GM21367 (cell line): ENCODE data around the gene LRRC8B.
"Not testable (repeated sequence)": the region's sequence is repeated elsewhere in the genome, so short reads cannot be mapped to it uniquely, and the experiment has no call there.

ENCODE experiments used
- ATAC-seq: cut with Tn5 transposase; IDR thresholded peaks from one replicate; pipeline ENCODE4 v1.9.1; 2021; ENCODE audit not compliant: unreplicated experiment

LRRC8B gene

DNA sequence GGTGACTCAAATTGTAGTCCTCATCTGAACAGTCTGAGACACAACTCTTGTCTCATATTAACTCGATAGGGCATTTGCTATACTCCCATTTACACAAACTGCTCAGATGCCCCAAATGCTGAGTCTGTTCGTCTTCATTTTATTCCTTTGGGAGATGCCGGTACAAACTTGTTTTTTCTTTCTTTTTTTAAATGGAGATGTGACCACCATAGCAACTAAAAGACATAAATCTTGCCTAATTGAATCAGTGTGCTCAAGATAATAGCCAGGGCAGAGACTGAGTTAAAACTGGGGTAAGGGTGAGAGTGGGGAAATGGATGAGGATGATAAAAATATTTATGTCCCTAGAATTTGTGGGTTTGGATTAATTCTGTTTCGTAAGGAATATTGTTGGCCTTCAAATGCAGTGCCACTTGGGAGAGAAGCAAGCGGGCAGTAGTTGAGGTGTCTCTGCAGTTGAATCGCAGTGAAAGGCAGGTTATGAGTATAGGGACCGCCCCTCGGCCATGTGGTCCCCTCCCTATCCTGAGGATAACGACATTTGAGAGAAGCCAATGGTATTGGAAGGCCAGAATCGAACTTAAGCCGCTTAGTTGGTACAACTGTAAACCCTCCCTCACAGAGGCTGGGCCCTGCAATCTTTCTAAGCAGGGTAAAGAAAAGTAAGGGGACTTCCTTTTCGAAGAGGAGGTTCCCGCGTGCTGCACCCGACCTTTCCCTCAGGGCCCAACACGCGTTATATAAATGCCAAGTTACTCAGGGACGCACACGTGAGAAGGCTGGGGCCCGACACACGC, 859 bp upstream of the LRRC8B start:
- ATAC-seq: peak; percentile 9

DNA sequence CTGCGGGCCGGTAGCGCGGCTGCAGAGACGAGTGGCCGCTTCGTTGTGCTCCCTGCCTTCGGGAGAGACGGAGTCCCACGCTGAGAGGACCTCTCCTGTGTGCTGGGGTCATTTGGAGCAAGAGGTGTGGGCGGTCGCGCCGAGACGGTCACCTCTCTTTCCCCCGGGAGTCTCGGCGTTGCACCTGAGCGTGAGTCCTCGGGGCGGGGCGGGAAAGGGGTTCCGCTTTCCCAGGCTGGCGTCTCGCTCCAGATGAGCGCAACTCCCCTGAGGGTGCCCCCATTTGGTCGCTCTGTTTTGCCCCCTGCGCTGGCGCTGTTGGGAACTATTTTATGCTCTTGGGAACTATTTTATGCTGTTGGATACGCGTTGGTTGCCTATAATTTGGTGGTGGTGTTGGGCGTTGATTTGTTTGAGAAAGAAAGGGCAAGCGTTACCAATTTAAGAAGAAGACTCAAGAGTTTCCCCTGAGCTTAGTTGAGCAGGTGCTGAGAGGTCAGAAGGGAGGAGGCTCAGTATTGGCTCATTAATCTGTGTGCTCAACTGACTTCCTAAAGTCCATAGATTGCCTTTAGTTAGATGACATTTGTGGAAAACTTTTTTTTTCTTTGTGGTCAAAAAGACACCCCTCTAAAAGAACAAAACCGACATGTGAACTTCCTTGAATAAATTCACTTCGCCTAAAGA, 683 bp downstream of the LRRC8B start:
- ATAC-seq: peak; percentile 18

GRCh38 chr1:89527256-89527655, 2.6 kb downstream of the LRRC8B start:
- no peak for ATAC-seq

DNA sequence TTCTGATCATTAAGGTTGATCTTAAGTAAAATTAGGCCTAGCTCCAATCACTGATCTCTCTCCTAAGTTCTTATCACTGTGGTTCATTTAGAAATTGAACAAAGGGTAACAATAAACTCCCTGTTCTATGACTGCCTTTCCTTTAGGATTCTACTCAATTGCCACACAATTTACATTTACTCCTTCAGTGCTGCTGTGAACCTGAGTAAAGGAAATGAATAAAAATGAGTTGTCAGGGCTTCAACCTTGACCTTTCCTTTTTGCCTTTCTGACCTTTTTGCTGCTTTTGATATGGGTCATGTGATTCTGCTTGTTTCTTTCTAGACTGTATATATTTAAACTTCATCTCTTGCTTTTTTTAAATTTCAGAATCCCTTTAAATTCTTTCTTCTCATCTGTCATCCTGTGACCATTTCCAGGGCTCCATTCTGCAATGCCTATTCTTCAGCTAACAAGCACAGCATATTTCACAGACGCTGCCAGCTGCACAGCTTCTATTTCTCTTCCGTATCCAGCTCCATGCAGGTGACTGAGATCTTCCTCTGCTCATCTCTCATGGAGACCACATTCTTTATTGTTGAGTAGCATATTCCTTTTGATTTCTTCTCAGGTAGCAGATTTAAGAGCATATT, 3.2 kb downstream of the LRRC8B start:
- no peak for ATAC-seq

GRCh38 chr1:89528382-89528780, 3.8 kb downstream of the LRRC8B start:
- ATAC-seq: no peak

GRCh38 chr1:89529196-89529595, 4.6 kb downstream of the LRRC8B start:
- ATAC-seq: no peak

DNA sequence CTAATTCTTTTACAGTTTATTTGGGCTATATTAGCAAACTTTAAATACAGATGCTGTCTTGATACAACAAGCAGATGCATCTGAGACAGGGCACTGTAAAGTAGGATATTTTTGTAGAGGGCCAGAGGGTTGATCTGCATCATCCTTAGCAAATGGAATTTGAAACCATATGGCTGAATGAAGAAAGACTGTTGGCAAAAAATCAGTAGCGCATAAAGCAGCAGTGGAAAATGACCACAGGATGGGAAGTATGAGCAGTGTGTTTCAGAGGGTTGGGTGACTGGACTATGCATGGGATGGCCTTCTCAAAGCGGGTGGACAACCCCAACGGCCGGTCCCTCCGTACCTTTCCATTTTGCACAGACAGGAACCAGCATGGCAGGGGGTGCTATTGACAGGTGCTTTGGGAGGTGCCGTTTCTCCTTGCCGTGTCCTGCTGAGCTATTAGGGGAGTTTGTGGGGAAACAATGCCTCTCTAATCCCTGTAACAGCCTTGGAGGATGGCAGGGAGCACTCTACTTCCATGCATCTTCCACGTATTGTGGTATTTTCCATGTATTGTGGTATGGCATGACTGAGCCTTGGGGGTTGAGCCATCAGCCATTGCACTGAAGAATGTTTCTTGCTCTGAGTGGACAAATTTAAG, 5.9 kb downstream of the LRRC8B start:
- no peak for ATAC-seq

DNA sequence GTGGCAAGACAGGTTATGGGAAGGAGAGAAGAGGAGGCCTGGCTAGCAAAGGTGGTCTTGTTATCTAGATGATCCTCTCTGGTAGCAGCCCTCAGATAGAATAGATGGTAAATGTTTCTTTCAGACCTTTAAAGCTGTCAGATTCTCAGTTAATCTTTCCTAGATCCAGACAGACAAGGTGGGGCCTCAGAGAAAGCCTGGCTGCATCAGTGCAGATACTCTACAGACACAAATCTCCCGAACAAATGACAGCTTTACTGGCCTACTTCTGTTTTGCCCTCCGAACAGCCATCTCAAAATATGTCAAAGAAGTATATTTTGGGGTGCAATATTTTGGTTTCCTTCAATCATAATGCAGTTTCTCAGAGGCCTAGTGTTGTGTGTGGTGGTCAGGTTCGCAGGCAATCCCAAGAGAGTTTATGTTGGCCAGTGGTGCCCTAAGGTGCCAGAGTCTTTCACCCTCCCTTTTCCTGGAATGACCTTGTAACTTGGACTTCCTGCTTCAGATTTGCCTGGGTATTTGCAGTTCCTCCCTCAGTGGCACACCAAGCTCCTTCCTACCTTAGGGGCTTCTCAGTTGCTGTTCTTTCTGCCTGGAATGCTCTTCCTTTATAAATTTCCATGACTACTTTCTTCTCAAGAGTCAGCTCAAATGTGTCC, 7.0 kb downstream of the LRRC8B start:
- no peak for ATAC-seq

GRCh38 chr1:89532228-89532627, 7.6 kb downstream of the LRRC8B start:
- ATAC-seq: no peak

- ATAC-seq: no peak
These were observed 8.2 kb downstream of the LRRC8B start for GRCh38 chr1:89532866-89533265.

GRCh38 chr1:89535537-89535936, 10.9 kb downstream of the LRRC8B start:
- ATAC-seq: no peak

DNA sequence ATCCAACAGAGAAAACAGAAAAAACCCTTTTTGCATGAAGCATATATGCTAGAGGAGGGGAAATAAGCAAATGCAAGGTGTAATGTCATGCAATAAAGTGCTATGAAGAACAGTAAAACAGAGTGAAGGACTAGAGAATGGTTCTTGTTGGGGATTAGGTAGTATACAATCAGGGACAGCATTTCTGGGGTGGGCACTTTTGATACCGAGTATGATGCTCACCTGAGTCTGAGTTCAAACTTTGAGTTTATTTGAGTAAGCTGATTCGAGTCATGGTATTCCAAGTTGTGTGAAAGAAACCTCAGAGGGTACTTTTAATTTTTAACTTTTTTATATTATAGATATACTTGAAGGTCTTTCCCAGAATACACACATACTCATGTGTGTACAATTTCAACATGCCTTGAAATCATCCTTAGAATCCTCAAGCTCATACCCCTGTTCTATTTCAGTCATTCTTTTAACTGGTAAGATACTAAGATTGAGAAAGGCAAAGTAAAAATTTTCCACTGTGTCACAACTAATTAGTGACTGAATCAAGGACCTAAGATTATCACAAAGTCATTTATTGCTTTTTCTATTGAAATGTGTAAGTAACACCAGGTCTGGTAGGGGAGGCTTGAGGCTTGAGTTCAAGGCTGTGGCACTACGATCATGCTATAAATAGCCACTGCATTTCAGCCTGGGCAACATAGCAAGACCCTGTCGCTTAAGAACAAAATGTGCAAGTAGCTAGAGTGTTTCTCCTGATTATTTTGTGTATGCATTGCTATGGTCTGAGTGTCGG, 12.1 kb downstream of the LRRC8B start:
- no peak for ATAC-seq

GRCh38 chr1:89538361-89538760, 13.7 kb downstream of the LRRC8B start:
- no peak for ATAC-seq

GRCh38 chr1:89539128-89539527, 14.5 kb downstream of the LRRC8B start:
- no peak for ATAC-seq

DNA sequence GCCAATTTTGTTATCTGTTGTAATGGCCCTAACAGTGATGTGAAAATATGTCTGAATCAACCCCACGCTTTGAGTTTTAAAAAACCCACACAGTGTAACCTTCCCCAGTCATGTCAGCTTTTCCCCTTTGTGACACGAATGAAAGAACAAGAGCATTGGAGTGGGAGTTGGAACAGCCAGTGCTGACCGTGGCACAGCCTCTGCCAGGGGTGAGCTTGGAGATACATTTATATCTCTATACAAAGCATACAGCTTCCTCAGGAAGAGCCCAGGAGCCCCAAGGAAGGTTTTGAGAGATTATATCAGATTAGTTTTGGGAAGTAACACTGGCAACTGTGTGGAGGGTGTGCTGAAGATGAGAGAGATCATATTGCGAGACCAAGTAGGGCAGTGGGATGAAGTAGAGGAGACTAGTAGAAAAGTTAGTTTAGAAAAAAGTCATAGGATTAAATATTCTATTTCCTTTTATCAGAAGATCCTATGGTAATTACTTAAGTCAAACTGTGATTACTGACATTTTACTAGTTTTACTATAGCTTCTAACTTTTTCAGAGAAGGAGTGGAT, 15.9 kb downstream of the LRRC8B start:
- no peak for ATAC-seq

DNA sequence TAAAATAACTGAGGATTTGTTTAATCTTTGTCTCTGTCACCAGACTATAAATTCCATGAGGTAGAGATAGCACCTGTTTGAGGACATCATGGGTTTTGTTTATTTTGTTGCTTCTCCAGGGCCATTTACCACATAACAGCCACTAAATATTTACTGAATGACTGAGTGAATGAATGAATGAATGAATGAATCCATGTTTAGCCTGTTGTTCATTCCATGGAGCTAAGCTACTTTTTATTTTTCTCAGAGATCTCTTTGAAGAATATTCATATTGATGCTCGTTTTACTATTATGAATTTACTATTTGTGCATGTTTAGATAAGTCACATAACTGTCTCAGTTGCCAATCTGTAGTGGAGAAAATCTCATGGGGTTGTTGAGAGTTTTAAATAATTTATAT, 17.7 kb downstream of the LRRC8B start:
- ATAC-seq: no peak

DNA sequence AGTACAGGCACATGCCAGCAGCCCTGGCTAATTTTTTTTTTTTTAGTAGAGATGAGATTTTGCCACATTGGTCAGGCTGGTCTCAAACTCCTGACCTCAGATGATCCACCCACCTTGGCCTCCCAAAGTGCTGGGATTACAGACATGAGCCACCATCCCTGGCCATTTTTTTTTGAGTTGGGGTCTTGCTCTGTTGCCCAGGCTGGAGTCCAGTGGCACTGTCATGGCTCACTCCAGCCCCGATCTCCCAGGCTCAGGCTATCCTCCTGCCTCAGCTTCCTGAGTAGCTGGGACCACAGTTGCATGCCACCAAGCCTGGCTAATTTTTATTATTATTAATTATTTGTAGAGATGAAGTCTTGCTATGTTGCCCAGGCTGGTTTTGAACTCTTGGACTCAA, 19.0 kb downstream of the LRRC8B start:
- not testable (repeated sequence) for ATAC-seq

GRCh38 chr1:89545264-89546038, 20.8 kb downstream of the LRRC8B start:
- no peak for ATAC-seq
